IPS-20b (cell line): ENCODE measurements around the gene WNT6.

ENCODE experiments used
- H3K27ac ChIP-seq: one replicate; pipeline ENCODE4 v1.5.1; 2013; ENCODE audit warnings: low read length
- H3K27me3 ChIP-seq: 2 replicates; pipeline ENCODE4 v1.6.1; 2013; ENCODE audit warnings: mild to moderate bottlenecking, low read length, inconsistent platforms; ENCODE audit not compliant: insufficient read depth
- H3K36me3 ChIP-seq: 2 replicates; pipeline ENCODE4 v1.6.1; 2013; ENCODE audit warnings: low read depth, mild to moderate bottlenecking, inconsistent platforms, low read length, moderate library complexity; ENCODE audit not compliant: insufficient read depth
- H3K4me1 ChIP-seq: 2 replicates; pipeline ENCODE4 v1.6.1; 2013; ENCODE audit warnings: mild to moderate bottlenecking, control low read depth, inconsistent platforms, low read length, moderate library complexity; ENCODE audit not compliant: insufficient read depth
- H3K4me3 ChIP-seq: 2 replicates; pipeline ENCODE4 v1.5.1; 2013; ENCODE audit warnings: mild to moderate bottlenecking, low read length, inconsistent platforms
- H3K9ac ChIP-seq: 2 replicates; pipeline ENCODE4 v1.6.1; 2013; ENCODE audit warnings: low read depth, mild to moderate bottlenecking, inconsistent platforms, low read length, moderate library complexity
- H3K9me3 ChIP-seq: 2 replicates; pipeline ENCODE4 v1.6.1; 2013; ENCODE audit warnings: mild to moderate bottlenecking, low read depth, low read length, inconsistent platforms; ENCODE audit not compliant: insufficient read depth

The WNT6 gene

GRCh38 chr2:218897394-218898108 is 37.9 kb downstream of the WNT6 start:
- peak overlapping the region; percentile 35; the same call in 1 of the 2 replicates for H3K4me3 ChIP-seq
- H3K9me3 ChIP-seq, result peaks cover 9% of the 10 kb centered on the region; the same call in 1 of the 2 replicates
- H3K36me3 ChIP-seq, result no peaks in the 10 kb centered on the region
- peaks cover 100% of the 10 kb centered on the region for H3K27me3 ChIP-seq
- H3K4me1 ChIP-seq, result peaks cover 9% of the 10 kb centered on the region
- no peak overlapping the region for H3K9ac ChIP-seq
- no peak overlapping the region for H3K27ac ChIP-seq

DNA sequence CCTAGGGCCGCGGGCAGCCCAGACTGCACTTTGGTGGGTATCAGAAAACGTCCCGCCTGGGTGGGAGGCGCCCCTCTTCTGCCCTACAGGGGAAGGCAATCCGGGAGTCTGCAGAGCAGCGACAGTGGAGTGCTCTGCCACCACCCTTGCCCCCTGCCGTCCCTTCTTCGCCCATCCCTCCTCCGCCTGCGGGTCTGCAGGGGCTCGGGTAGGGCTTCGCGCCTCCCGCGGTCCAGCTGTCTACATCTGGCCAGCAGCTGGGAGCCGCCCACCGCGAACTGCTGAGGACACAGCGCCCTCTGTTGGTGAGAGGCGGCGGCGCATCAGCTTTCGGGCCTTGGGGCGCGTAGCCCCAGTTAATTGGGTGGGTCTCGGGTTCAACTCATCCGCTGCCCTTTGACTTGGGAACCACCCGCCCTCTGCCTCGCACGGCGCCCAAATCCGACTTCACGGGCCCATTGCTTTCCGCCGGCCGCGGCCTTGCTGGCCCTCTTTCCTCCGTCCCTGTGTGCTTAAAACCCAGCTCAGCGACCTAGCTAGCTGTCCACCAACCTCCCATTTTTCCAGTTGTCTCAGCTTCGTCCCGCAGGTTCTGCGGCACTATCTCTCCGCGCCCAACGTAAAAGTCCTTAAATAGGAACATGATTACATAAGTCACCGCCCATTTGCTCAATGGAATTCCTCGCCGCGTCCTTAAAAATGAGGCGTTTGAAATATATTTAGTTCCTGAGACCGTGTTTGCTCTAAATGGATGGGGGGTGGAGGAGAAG is 38.7 kb downstream of the WNT6 start:
- H3K4me3 ChIP-seq, result peak overlapping the region; percentile 33; the same call in 1 of the 2 replicates
- no peaks in the 10 kb centered on the region for H3K36me3 ChIP-seq
- H3K4me1 ChIP-seq, result peaks cover 6% of the 10 kb centered on the region
- H3K27ac ChIP-seq, result no peak overlapping the region
- 0 out of 2 replicates have a peak, but pooled peaks cover 9% of the 10 kb centered on the region for H3K9me3 ChIP-seq
- H3K27me3 ChIP-seq, result peaks cover 96% of the 10 kb centered on the region
- H3K9ac ChIP-seq, result no peak overlapping the region

- Histone ChIP-seq H3K4me1 (peaks cover 6% of the 10 kb centered on the region), H3K27ac (no peak overlapping the region), H3K36me3 (no peaks in the 10 kb centered on the region), H3K9me3 (0 out of 2 replicates have a peak, but pooled peaks cover under 1% of the 10 kb centered on the region), H3K4me3 (no peak overlapping the region), H3K27me3 (peaks cover 94% of the 10 kb centered on the region), H3K9ac (no peak overlapping the region)
Observed at GRCh38 chr2:218899147-218899546, 39.5 kb downstream of the WNT6 start.

DNA sequence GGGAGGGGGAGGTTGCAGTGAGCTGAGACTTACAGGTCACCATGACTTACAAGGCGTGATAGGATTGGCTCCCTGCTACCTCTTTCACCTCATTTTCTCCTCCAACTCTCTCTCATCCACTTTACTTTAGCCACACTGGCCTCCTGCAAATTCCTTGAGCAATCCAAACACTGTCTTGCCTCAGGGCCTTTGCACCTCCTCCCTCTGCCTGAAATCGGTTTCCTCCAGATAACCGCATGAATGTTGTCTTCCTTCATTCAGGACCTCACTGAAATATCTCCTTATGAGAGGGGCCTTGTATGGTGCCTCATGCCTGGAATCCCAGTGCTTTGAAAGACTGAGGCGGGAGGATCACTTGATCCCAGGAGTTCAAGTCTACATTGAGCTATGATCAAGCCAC is 42.8 kb downstream of the WNT6 start:
- H3K9ac ChIP-seq, result no peak overlapping the region
- no peaks in the 10 kb centered on the region for H3K36me3 ChIP-seq
- no peak overlapping the region for H3K4me3 ChIP-seq
- H3K27ac ChIP-seq, result no peak overlapping the region
- H3K9me3 ChIP-seq, result no peaks in the 10 kb centered on the region
- no peaks in the 10 kb centered on the region for H3K4me1 ChIP-seq
- peaks cover 94% of the 10 kb centered on the region for H3K27me3 ChIP-seq

DNA sequence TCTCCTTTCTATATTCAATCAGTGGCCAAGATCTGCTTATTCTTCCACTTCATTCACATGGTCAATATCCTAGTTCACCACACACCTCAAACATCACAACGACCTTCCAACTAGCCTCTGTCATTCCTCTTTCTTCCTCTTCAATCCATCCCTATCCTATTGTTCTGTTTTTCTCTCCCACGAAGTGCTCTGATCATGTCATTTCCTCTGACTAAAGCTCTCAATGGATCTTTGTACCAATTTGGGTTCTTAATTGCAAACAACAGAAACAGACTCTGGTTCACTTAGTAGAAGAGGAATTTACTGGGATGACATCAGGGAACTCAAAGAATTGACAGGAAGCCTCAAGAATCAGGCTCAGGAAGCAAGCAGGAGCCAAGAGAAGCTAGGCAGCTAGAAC is 44.6 kb downstream of the WNT6 start:
- Histone ChIP-seq H3K36me3 (no peaks in the 10 kb centered on the region), H3K4me1 (no peaks in the 10 kb centered on the region), H3K27me3 (peaks cover 90% of the 10 kb centered on the region), H3K4me3 (no peak overlapping the region), H3K9ac (no peak overlapping the region), H3K27ac (no peak overlapping the region), H3K9me3 (no peaks in the 10 kb centered on the region)

DNA sequence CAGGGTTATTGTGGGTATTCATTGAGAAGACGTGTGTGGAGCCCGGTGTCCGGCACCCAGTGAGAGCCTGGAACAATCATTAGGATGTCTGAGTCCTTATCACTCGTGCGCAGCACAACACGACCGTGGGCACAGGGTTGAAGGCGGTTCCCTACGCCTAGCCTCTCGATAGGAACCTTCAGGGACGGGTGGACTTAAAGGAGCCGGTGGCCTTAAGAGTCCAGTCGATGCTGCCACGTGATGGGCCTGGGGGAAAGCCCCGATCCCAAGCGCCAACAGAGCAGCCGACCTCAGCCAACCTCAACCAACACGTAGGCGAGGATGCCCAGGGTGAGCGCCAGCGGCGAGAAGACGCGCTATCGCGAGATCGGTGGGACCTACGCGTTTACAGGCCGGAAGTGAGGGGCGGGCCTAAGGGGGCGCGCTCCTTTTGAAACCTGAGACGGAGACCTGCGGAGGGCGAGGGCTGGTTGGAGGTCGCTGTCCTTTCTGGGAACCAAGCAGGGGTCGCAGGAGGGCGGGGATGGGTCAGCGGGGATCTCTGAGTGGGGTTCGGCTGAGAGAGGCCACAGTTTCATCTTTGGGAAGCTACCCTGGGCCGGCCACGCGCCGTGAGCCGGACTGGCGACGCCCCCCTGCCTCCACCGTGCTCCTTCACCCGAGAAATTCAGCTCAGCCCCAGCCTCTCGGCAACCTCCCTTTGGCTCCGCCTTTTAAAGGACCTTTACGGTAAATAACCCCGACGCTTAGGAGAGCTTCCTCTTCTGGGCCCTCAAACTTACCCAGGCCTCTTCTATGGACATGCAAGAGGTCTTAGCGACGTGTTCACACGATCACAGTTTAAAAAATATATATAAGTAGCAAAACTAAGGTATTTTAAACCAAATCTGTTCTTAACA is 49.4 kb downstream of the WNT6 start:
- peaks cover 6% of the 10 kb centered on the region; the same call in 1 of the 2 replicates for H3K4me1 ChIP-seq
- H3K36me3 ChIP-seq, result no peaks in the 10 kb centered on the region
- peak overlapping the region; percentile 88 for H3K4me3 ChIP-seq
- H3K9me3 ChIP-seq, result no peaks in the 10 kb centered on the region
- H3K27me3 ChIP-seq, result peaks cover 49% of the 10 kb centered on the region
- peak overlapping the region; percentile 86 for H3K9ac ChIP-seq
- H3K27ac ChIP-seq, result no peak overlapping the region

- no peak overlapping the region for H3K27ac ChIP-seq
- no peaks in the 10 kb centered on the region for H3K36me3 ChIP-seq
Observed at GRCh38 chr2:218910741-218911140, 51.1 kb downstream of the WNT6 start.

DNA sequence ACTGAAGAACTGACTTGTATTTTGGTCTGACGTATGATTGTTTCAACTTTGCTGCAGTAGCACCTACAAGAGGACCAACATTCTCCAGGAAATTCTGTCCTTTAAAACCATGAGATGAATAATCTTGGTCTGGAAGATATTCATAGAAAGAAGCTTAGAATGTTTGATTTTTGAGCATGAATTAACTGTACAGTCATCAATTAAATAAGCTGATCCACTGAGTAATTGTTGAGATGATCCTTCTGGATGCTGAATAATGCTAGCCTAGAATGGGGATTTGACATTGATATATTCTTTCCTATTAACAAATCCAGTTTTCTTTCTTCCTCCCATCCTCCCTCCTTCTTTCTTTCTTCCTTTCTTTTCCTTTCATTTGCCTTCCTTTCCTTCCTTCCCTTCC is 60.9 kb downstream of the WNT6 start:
- peaks cover 10% of the 10 kb centered on the region; the same call in 1 of the 2 replicates for H3K9me3 ChIP-seq

More at GRCh38 chr2:218910741-218911140, 51.1 kb downstream of the WNT6 start:
- Histone ChIP-seq H3K4me1 (peaks cover 6% of the 10 kb centered on the region; the same call in 1 of the 2 replicates), H3K9me3 (no peaks in the 10 kb centered on the region), H3K27me3 (peaks cover 31% of the 10 kb centered on the region), H3K4me3 (no peak overlapping the region), H3K9ac (no peak overlapping the region)

More for the DNA sequence above, 60.9 kb downstream of the WNT6 start:
- Histone ChIP-seq H3K4me3 (no peak overlapping the region), H3K4me1 (no peaks in the 10 kb centered on the region), H3K27ac (no peak overlapping the region), H3K36me3 (no peaks in the 10 kb centered on the region), H3K27me3 (no peaks in the 10 kb centered on the region), H3K9ac (no peak overlapping the region)
